Gastroesophageal sphincter (tissue), 4 donors: ENCODE data around the gene NELFA. TPM values are rescaled to one million over a fixed set of nuclear protein-coding genes. Genes with fewer than 3 reads are reported as not detected.

Source experiments
- ATAC-seq: fragments of 150-250 bp; one replicate; pipeline ENCODE4 v1.9.1; 2016; ENCODE audit warnings: mild to moderate bottlenecking, moderate library complexity
- H3K27ac ChIP-seq, 4 donors: fragments of 200-600 bp; sonication (generic) in 3 of 4; 1 replicate in 3 of 4; 2 replicates in 1 of 4; pipeline ENCODE4 v1.5.1; 2016 to 2019
- H3K27me3 ChIP-seq: fragments of 200-600 bp; sonication (generic); one replicate; pipeline ENCODE4 v1.5.1; 2019
- H3K36me3 ChIP-seq, 2 donors: fragments of 200-600 bp; sonication (generic); one replicate each; pipeline ENCODE4 v1.5.1; 2019; ENCODE audit warnings: control low read depth in 1 of 2
- H3K4me1 ChIP-seq, 3 donors: fragments of 200-600 bp; sonication (generic); 1 replicate in 2 of 3; 2 replicates in 1 of 3; pipeline ENCODE4 v1.5.1; 2016 to 2019; ENCODE audit warnings: control low read depth in 2 of 3
- H3K4me3 ChIP-seq, 2 donors: fragments of 200-600 bp; sonication (generic); one replicate each; pipeline ENCODE4 v1.5.1; 2019; ENCODE audit warnings: mild to moderate bottlenecking in 1 of 2, moderate library complexity in 1 of 2
- H3K9me3 ChIP-seq, 3 donors: fragments of 200-600 bp; sonication (generic); one replicate each; pipeline ENCODE4 v1.5.1; 2017 to 2019; ENCODE audit warnings: control low read depth in 2 of 3
- CTCF ChIP-seq, 4 experiments: fragments of 200-600 bp in 2 of 4; fragments of 450-650 bp in 2 of 4; sonication (generic) in 1 of 4; IDR thresholded peaks; one replicate each; pipeline ENCODE4 v1.5.1; 2017 to 2019; ENCODE audit warnings: antibody characterized with exemption in 4 of 4, mild to moderate bottlenecking in 2 of 4, moderate library complexity in 2 of 4
- EP300 ChIP-seq: sonication (generic); formaldehyde crosslinking; IDR thresholded peaks from one replicate; pipeline ENCODE4 v1.6.1; 2017; ENCODE audit warnings: antibody characterized with exemption, mild to moderate bottlenecking
- POLR2A ChIP-seq, 2 donors: fragments of 450-650 bp; IDR thresholded peaks; one replicate each; pipeline ENCODE4 v1.6.1; 2017; ENCODE audit warnings: antibody characterized with exemption in 2 of 2, mild to moderate bottlenecking in 2 of 2, moderate library complexity in 1 of 2
- POLR2AphosphoS5 ChIP-seq: sonication (generic); formaldehyde crosslinking; IDR thresholded peaks from one replicate; pipeline ENCODE4 v1.6.1; 2017; ENCODE audit warnings: antibody characterized with exemption
- WGBS, 2 donors: methylation state at CpG; one replicate each; pipeline ENCODE4 v1.1.5; 2018; ENCODE audit warnings: low coverage in 1 of 2; 5-methylcytosine and 5-hydroxymethylcytosine counted together
- total RNA-seq, 4 donors: library from RNA; depleted of rRNA; stranded (reverse); fragments of >200 nt; gene quantifications; one replicate each; pipeline ENCODE4 v1.1.0, GENCODE V29; 2016

NELFA gene
- total RNA-seq, 4 donors from 2014 or later = 14.5 to 19.4 (median 17.5) TPM

- no peaks in the 10 kb centered on the region for H3K27me3 ChIP-seq
- H3K27ac ChIP-seq = no peak overlapping the region
- no peaks in the 10 kb centered on the region for H3K9me3 ChIP-seq
- peaks cover 0 to 100% of the 10 kb centered on the region in 2 donors for H3K36me3 ChIP-seq
- ATAC-seq = no peak
- no peak for TF ChIP-seq POLR2AphosphoS5
- TF ChIP-seq EP300 = no peak
- no peak for TF ChIP-seq CTCF (IDR thresholded peaks at IDR 0.05)
- TF ChIP-seq POLR2A (IDR thresholded peaks at IDR 0.05) = no peak
- H3K4me3 ChIP-seq = no peak overlapping the region
- WGBS, 2 donors = 56 to 73% methylated on average over 8 to 18 of the region's 22 CpGs
- H3K4me1 ChIP-seq = no peaks in the 10 kb centered on the region
Measured at GRCh38 chr4:1981251-1982058, 27.3 kb downstream of the NELFA start.

GRCh38 chr4:1980561-1981041, 28.2 kb downstream of the NELFA start:
- Histone ChIP-seq H3K4me1 (no peaks in the 10 kb centered on the region), H3K36me3 (peaks cover 0 to 100% of the 10 kb centered on the region in 2 donors), H3K9me3 (no peaks in the 10 kb centered on the region), H3K27me3 (no peaks in the 10 kb centered on the region), H3K4me3 (no peak overlapping the region), H3K27ac (no peak overlapping the region)
- ATAC-seq = no peak
- 89 to 97% methylated on average over 5 of the region's 16 CpGs for WGBS, 2 donors
- TF ChIP-seq POLR2AphosphoS5 = no peak
- TF ChIP-seq POLR2A (IDR thresholded peaks at IDR 0.05) = no peak
- no peak for TF ChIP-seq EP300
- no peak for TF ChIP-seq CTCF (IDR thresholded peaks at IDR 0.05)

GRCh38 chr4:1979477-1980196, 29.1 kb downstream of the NELFA start:
- Histone ChIP-seq H3K4me3 (no peak overlapping the region), H3K9me3 (no peaks in the 10 kb centered on the region), H3K27ac (no peak overlapping the region), H3K4me1 (no peaks in the 10 kb centered on the region), H3K27me3 (no peaks in the 10 kb centered on the region), H3K36me3 (peaks cover 0 to 100% of the 10 kb centered on the region in 2 donors)
- WGBS, 2 donors = 83 to 85% methylated on average over 9 of the region's 22 CpGs
- ATAC-seq = no peak
- TF ChIP-seq CTCF (IDR thresholded peaks at IDR 0.05) (no peak), POLR2A (IDR thresholded peaks at IDR 0.05) (no peak), EP300 (no peak), POLR2AphosphoS5 (no peak)

- Histone ChIP-seq H3K27ac (no peak overlapping the region), H3K36me3 (peaks cover 0 to 100% of the 10 kb centered on the region in 2 donors), H3K4me3 (no peak overlapping the region), H3K27me3 (no peaks in the 10 kb centered on the region), H3K9me3 (no peaks in the 10 kb centered on the region), H3K4me1 (no peaks in the 10 kb centered on the region)
- no peak for ATAC-seq
- no peak for TF ChIP-seq EP300
- no peak for TF ChIP-seq CTCF (IDR thresholded peaks at IDR 0.05)
- no peak for TF ChIP-seq POLR2AphosphoS5
- TF ChIP-seq POLR2A (IDR thresholded peaks at IDR 0.05) = no peak
- WGBS, 2 donors = 87 to 89% methylated on average over 11 to 21 of the region's 45 CpGs
Measured at GRCh38 chr4:1978741-1979476, 29.9 kb downstream of the NELFA start.
